Gastroesophageal sphincter (tissue), 4 donors: ENCODE data around the gene PNLIPRP1. TPM values are rescaled to one million over a fixed set of nuclear protein-coding genes. Genes with fewer than 3 reads are reported as not detected.

Source experiments
- ATAC-seq: fragments of 150-250 bp; one replicate; pipeline ENCODE4 v1.9.1; 2016; ENCODE audit warnings: mild to moderate bottlenecking, moderate library complexity
- H3K27ac ChIP-seq, 4 donors: fragments of 200-600 bp; sonication (generic) in 3 of 4; 1 replicate in 3 of 4; 2 replicates in 1 of 4; pipeline ENCODE4 v1.5.1; 2016 to 2019
- H3K27me3 ChIP-seq: fragments of 200-600 bp; sonication (generic); one replicate; pipeline ENCODE4 v1.5.1; 2019
- H3K36me3 ChIP-seq, 2 donors: fragments of 200-600 bp; sonication (generic); one replicate each; pipeline ENCODE4 v1.5.1; 2019; ENCODE audit warnings: control low read depth in 1 of 2
- H3K4me1 ChIP-seq, 3 donors: fragments of 200-600 bp; sonication (generic); 1 replicate in 2 of 3; 2 replicates in 1 of 3; pipeline ENCODE4 v1.5.1; 2016 to 2019; ENCODE audit warnings: control low read depth in 2 of 3
- H3K4me3 ChIP-seq, 2 donors: fragments of 200-600 bp; sonication (generic); one replicate each; pipeline ENCODE4 v1.5.1; 2019; ENCODE audit warnings: mild to moderate bottlenecking in 1 of 2, moderate library complexity in 1 of 2
- H3K9me3 ChIP-seq, 3 donors: fragments of 200-600 bp; sonication (generic); one replicate each; pipeline ENCODE4 v1.5.1; 2017 to 2019; ENCODE audit warnings: control low read depth in 2 of 3
- EP300 ChIP-seq: sonication (generic); formaldehyde crosslinking; IDR thresholded peaks from one replicate; pipeline ENCODE4 v1.6.1; 2017; ENCODE audit warnings: antibody characterized with exemption, mild to moderate bottlenecking
- POLR2A ChIP-seq, 2 donors: fragments of 450-650 bp; IDR thresholded peaks; one replicate each; pipeline ENCODE4 v1.6.1; 2017; ENCODE audit warnings: antibody characterized with exemption in 2 of 2, mild to moderate bottlenecking in 2 of 2, moderate library complexity in 1 of 2
- POLR2AphosphoS5 ChIP-seq: sonication (generic); formaldehyde crosslinking; IDR thresholded peaks from one replicate; pipeline ENCODE4 v1.6.1; 2017; ENCODE audit warnings: antibody characterized with exemption
- WGBS, 2 donors: methylation state at CpG; one replicate each; pipeline ENCODE4 v1.1.5; 2018; ENCODE audit warnings: low coverage in 1 of 2; 5-methylcytosine and 5-hydroxymethylcytosine counted together
- total RNA-seq, 4 donors: library from RNA; depleted of rRNA; stranded (reverse); fragments of >200 nt; gene quantifications; one replicate each; pipeline ENCODE4 v1.1.0, GENCODE V29; 2016
- TF ChIP-seq, protein P1 (sequence below), 4 experiments: fragments of 200-600 bp in 2 of 4; fragments of 450-650 bp in 2 of 4; sonication (generic) in 1 of 4; IDR thresholded peaks; one replicate each; pipeline ENCODE4 v1.5.1; 2017 to 2019; ENCODE audit warnings: antibody characterized with exemption in 4 of 4, mild to moderate bottlenecking in 2 of 4, moderate library complexity in 2 of 4

PNLIPRP1 gene
- total RNA-seq, 4 donors from 2014 or later = not detected

DNA sequence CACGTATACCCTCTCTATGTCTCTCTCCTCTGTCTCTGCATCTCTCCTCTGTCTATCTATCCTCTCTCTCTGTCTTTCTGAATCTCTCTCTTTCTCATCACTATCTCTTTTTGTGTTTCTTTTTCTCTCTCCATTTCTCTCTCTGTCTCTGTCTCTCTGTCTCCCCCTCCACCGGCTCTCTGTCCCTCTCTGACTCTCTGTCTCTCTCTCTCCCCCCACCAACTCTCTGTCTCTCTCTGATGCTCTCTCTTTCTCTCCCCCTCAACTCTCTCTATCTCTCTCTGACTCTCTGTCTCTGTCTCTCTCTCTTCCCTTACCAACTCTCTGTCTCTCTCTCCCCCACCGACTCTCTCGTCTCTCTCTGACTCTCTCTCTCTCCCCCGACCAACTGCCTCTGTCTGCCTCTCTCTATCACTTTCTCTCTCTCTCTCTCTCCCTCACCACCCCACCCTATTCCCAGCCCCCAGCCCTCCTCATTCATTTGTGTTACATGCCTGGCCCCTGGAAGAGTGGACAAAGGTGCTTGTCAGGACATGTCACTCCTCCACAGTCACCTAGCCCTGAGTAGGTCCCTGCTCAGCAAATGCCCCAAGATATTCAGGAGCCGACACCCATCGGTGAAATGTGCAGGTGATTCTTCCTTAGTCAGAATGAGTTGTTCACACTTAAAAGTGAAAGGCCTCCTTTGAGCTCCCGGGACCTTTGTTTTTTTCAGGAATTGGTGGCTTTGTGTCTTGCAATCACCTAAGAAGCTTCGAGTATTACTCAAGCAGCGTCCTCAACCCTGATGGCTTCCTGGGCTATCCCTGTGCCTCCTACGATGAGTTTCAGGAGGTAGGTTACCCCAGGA lies 43.6 kb downstream of the PNLIPRP1 start:
- no peak overlapping the region for H3K27ac ChIP-seq
- no peaks in the 10 kb centered on the region for H3K9me3 ChIP-seq
- no peaks in the 10 kb centered on the region for H3K4me1 ChIP-seq
- ATAC-seq = no peak
- H3K4me3 ChIP-seq = no peak overlapping the region
- no peak for TF ChIP-seq EP300
- TF ChIP-seq, protein P1, sequence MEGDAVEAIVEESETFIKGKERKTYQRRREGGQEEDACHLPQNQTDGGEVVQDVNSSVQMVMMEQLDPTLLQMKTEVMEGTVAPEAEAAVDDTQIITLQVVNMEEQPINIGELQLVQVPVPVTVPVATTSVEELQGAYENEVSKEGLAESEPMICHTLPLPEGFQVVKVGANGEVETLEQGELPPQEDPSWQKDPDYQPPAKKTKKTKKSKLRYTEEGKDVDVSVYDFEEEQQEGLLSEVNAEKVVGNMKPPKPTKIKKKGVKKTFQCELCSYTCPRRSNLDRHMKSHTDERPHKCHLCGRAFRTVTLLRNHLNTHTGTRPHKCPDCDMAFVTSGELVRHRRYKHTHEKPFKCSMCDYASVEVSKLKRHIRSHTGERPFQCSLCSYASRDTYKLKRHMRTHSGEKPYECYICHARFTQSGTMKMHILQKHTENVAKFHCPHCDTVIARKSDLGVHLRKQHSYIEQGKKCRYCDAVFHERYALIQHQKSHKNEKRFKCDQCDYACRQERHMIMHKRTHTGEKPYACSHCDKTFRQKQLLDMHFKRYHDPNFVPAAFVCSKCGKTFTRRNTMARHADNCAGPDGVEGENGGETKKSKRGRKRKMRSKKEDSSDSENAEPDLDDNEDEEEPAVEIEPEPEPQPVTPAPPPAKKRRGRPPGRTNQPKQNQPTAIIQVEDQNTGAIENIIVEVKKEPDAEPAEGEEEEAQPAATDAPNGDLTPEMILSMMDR (IDR thresholded peaks at IDR 0.05) = no peak
- no peak for TF ChIP-seq POLR2A (IDR thresholded peaks at IDR 0.05)
- no peak for TF ChIP-seq POLR2AphosphoS5
- no peaks in the 10 kb centered on the region for H3K27me3 ChIP-seq
- no peaks in the 10 kb centered on the region for H3K36me3 ChIP-seq
- 77 to 82% methylated on average over 5 to 11 of the region's 11 CpGs for WGBS, 2 donors

GRCh38 chr10:116636385-116636784 lies 45.6 kb downstream of the PNLIPRP1 start:
- no peaks in the 10 kb centered on the region for H3K36me3 ChIP-seq
- no peaks in the 10 kb centered on the region for H3K27me3 ChIP-seq
- no peak overlapping the region for H3K4me3 ChIP-seq
- TF ChIP-seq EP300 (no peak), POLR2A (IDR thresholded peaks at IDR 0.05) (no peak), POLR2AphosphoS5 (no peak)
- TF ChIP-seq, protein P1 (IDR thresholded peaks at IDR 0.05) = no peak
- H3K4me1 ChIP-seq = no peaks in the 10 kb centered on the region
- H3K9me3 ChIP-seq = peaks cover 0 to 8% (median 0%) of the 10 kb centered on the region in 3 donors
- ATAC-seq = no peak
- no peak overlapping the region for H3K27ac ChIP-seq

DNA sequence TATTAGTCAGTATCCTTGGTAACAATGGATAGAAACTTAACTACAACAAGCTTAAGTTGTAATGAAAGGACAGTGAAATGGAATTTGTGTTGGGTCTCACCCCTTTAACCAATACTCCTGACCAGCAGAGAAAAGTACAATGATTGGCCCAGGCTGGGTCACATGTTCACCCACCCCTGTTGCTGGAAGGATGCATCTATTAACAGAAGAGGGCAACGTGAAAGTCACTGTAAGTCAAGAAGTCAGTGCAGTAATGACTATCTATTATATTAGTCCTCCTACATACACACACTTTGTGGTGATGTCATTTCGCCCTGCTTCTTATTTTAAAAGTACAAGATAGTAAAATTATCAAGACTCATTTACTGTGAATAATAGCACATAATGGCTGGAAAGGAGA lies 46.2 kb downstream of the PNLIPRP1 start:
- Histone ChIP-seq H3K4me1 (no peaks in the 10 kb centered on the region), H3K27ac (no peak overlapping the region), H3K4me3 (no peak overlapping the region), H3K9me3 (peaks cover 0 to 8% (median 0%) of the 10 kb centered on the region in 3 donors), H3K27me3 (no peaks in the 10 kb centered on the region), H3K36me3 (no peaks in the 10 kb centered on the region)
- no peak for TF ChIP-seq EP300
- TF ChIP-seq POLR2AphosphoS5 = no peak
- TF ChIP-seq, protein P1 (IDR thresholded peaks at IDR 0.05) = no peak
- TF ChIP-seq POLR2A (IDR thresholded peaks at IDR 0.05) = no peak
- 28 to 52% methylated on average over 2 of the region's 2 CpGs for WGBS, 2 donors
- ATAC-seq = no peak

DNA sequence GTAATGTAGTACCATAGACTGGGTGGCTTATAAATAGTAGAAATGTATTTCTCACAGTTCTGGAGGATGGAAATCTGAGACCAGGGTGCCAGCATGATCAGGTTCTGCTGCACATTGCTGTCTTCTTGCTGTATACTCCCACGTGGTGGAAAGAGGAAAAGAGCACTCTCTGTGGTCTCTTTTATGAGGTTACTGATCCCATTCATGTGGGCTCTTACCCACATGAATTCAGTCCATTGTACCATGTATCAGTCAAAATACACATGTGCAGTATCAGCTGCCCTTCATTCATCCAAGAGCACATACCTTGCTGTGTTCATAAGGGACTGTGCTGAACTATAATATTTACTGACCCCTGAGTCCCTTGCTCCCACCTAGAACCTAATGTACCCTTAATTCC lies 47.1 kb downstream of the PNLIPRP1 start:
- H3K27me3 ChIP-seq = no peaks in the 10 kb centered on the region
- no peaks in the 10 kb centered on the region for H3K36me3 ChIP-seq
- no peaks in the 10 kb centered on the region for H3K4me1 ChIP-seq
- WGBS, 2 donors = 0 to 18% methylated on average over 1 of the region's 1 CpG
- ATAC-seq = no peak
- TF ChIP-seq POLR2A (IDR thresholded peaks at IDR 0.05) (no peak), POLR2AphosphoS5 (no peak), EP300 (no peak)
- TF ChIP-seq, protein P1 (IDR thresholded peaks at IDR 0.05) = no peak
- peaks cover 0 to 8% (median 0%) of the 10 kb centered on the region in 3 donors for H3K9me3 ChIP-seq
- no peak overlapping the region for H3K27ac ChIP-seq
- H3K4me3 ChIP-seq = no peak overlapping the region

GRCh38 chr10:116646502-116646901 lies 55.7 kb downstream of the PNLIPRP1 start:
- no peak for ATAC-seq
- no peak overlapping the region for H3K4me3 ChIP-seq
- no peak overlapping the region for H3K27ac ChIP-seq
- TF ChIP-seq POLR2A (IDR thresholded peaks at IDR 0.05) (no peak), POLR2AphosphoS5 (no peak), EP300 (no peak)
- TF ChIP-seq, protein P1 (IDR thresholded peaks at IDR 0.05) = no peak
- WGBS, 2 donors = 83 to 87% methylated on average over 1 to 3 of the region's 5 CpGs
- peaks cover 9% of the 10 kb centered on the region for H3K27me3 ChIP-seq
- no peaks in the 10 kb centered on the region for H3K4me1 ChIP-seq
- no peaks in the 10 kb centered on the region for H3K36me3 ChIP-seq
- H3K9me3 ChIP-seq = peaks cover 0 to 8% (median 0%) of the 10 kb centered on the region in 3 donors
